ENCODE data around the gene KIFC1. TPM values are rescaled to one million over a fixed set of nuclear protein-coding genes. Genes with fewer than 3 reads are reported as not detected.

Gene KIFC1
- total and polyA plus RNA-seq, 8 donors = 5.8 to 73.6 (median 36.6) TPM

DNA sequence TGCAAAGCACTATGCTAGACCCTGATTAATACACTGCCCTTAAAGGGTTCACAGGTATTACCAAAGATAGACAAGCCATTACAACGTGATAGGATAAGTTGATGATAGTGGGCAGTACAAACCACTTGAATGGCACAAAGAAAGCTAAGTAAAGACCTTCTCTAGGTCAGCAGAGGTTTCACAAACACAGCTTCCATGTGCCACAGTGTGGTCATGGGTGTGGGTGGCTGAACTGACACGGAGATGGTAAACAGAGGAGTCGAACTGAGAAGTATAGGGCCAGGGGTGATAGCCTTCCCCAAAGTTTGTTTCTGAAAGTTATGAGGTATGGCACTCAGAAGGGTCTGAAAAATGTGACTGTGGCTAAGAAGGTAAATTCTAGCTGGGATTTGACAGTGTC lies 67.1 kb downstream of the KIFC1 start:
- Histone ChIP-seq H3K27ac (no peak overlapping the region), H3K9me3 (no peaks in the 10 kb centered on the region), H3K36me3 (peaks cover 0 to 13% of the 10 kb centered on the region in 2 donors), H3K4me1 (peaks cover 6 to 18% of the 10 kb centered on the region in 2 donors), H3K4me3 (no peak overlapping the region), H3K27me3 (no peaks in the 10 kb centered on the region)
- DNase-seq (no peak), ATAC-seq (no peak)
- intact Hi-C loops (cut with DNase I) = no loop called here
- TF ChIP-seq, protein P1, sequence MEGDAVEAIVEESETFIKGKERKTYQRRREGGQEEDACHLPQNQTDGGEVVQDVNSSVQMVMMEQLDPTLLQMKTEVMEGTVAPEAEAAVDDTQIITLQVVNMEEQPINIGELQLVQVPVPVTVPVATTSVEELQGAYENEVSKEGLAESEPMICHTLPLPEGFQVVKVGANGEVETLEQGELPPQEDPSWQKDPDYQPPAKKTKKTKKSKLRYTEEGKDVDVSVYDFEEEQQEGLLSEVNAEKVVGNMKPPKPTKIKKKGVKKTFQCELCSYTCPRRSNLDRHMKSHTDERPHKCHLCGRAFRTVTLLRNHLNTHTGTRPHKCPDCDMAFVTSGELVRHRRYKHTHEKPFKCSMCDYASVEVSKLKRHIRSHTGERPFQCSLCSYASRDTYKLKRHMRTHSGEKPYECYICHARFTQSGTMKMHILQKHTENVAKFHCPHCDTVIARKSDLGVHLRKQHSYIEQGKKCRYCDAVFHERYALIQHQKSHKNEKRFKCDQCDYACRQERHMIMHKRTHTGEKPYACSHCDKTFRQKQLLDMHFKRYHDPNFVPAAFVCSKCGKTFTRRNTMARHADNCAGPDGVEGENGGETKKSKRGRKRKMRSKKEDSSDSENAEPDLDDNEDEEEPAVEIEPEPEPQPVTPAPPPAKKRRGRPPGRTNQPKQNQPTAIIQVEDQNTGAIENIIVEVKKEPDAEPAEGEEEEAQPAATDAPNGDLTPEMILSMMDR (IDR thresholded peaks at IDR 0.05) = no peak

DNA sequence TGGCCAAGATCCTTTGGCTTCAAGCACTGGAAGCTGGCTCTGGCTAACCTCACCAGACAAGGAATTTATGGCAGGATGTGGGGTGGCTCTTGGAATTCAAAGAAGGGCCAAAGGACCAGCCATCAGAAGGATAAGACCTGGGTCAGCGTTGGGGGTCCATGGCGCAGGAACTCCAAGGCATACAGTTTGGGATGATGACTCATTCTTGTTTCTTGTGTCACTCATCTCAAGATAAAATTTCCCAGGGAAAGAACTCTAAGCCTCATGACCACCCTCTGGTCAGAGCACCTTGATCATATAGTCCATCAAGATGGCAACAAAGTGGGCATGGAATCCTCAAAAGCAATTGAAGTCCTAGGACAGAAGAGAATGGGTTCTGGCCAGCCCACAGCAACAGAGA lies 67.6 kb downstream of the KIFC1 start:
- H3K4me1 ChIP-seq = peaks cover 6 to 14% of the 10 kb centered on the region in 2 donors
- TF ChIP-seq, protein P1 (IDR thresholded peaks at IDR 0.05) = no peak
- no peak for ATAC-seq
- H3K4me3 ChIP-seq = no peak overlapping the region
- no peaks in the 10 kb centered on the region for H3K27me3 ChIP-seq
- peaks cover 0 to 13% of the 10 kb centered on the region in 2 donors for H3K36me3 ChIP-seq
- H3K27ac ChIP-seq = no peak overlapping the region
- no peak for DNase-seq
- intact Hi-C loops (cut with DNase I) = no loop called here
- no peaks in the 10 kb centered on the region for H3K9me3 ChIP-seq

Small RNA genes lying within 50 kb of the gene (microRNA-seq; reads per million reads assigned to microRNA genes)
- 0 reads per million in 2 donors for gene MIR5004

Other genes with a start within 250 kb of the KIFC1 start
- under 1 TPM; 0.45 to 0.87 TPM for gene COL11A2, start 199.4 kb upstream of the KIFC1 start, total RNA-seq
- gene COL11A2, start 199.4 kb upstream of the KIFC1 start, polyA plus RNA-seq (ENCODE audit: insufficient read length in 6 of 6) = 1 to 10 TPM; 2.6 to 9.5 (median 4.1) TPM
- gene RXRB, start 191.2 kb upstream of the KIFC1 start, total RNA-seq = 10 to 100 TPM; 35.4 to 37.1 TPM
- 10 to 100 TPM; 55.1 to 76.2 (median 62.9) TPM for gene RXRB, start 191.2 kb upstream of the KIFC1 start, polyA plus RNA-seq (ENCODE audit: insufficient read length in 6 of 6)
- gene SLC39A7, start 191.0 kb upstream of the KIFC1 start, total RNA-seq = 100 to 1,000 TPM; 131 to 149 TPM
- 100 to 1,000 TPM in 2 of 6 donors, 10 to 100 TPM in 4; 71.9 to 103 (median 98.8) TPM for gene SLC39A7, start 191.0 kb upstream of the KIFC1 start, polyA plus RNA-seq (ENCODE audit: insufficient read length in 6 of 6)
- 10 to 100 TPM; 13.5 to 14.0 TPM for gene HSD17B8, start 187.2 kb upstream of the KIFC1 start, total RNA-seq
- 10 to 100 TPM; 15.9 to 27.0 (median 22.4) TPM for gene HSD17B8, start 187.2 kb upstream of the KIFC1 start, polyA plus RNA-seq (ENCODE audit: insufficient read length in 6 of 6)
- gene RING1, start 183.3 kb upstream of the KIFC1 start, total RNA-seq = 10 to 100 TPM; 37.4 to 41.4 TPM
- 10 to 100 TPM; 53.7 to 70.6 (median 59.9) TPM for gene RING1, start 183.3 kb upstream of the KIFC1 start, polyA plus RNA-seq (ENCODE audit: insufficient read length in 6 of 6)
- 10 to 100 TPM; 46.2 to 54.2 TPM for gene VPS52, start 119.9 kb upstream of the KIFC1 start, total RNA-seq
- 10 to 100 TPM; 75.7 to 92.5 (median 86.3) TPM for gene VPS52, start 119.9 kb upstream of the KIFC1 start, polyA plus RNA-seq (ENCODE audit: insufficient read length in 6 of 6)
- gene RPS18, start 119.7 kb upstream of the KIFC1 start, total RNA-seq = 1,000 to 10,000 TPM; 1,881 to 1,887 TPM
- 1,000 to 10,000 TPM; 3,694 to 4,273 (median 4,148) TPM for gene RPS18, start 119.7 kb upstream of the KIFC1 start, polyA plus RNA-seq (ENCODE audit: insufficient read length in 6 of 6)
- 10 to 100 TPM; 12.7 to 12.9 TPM for gene B3GALT4, start 114.7 kb upstream of the KIFC1 start, total RNA-seq
- 1 to 10 TPM; 3.5 to 5.0 (median 4.1) TPM for gene B3GALT4, start 114.7 kb upstream of the KIFC1 start, polyA plus RNA-seq (ENCODE audit: insufficient read length in 6 of 6)
- gene WDR46, start 102.6 kb upstream of the KIFC1 start, total RNA-seq = 10 to 100 TPM; 26.6 to 42.0 TPM
- 10 to 100 TPM; 59.7 to 89.8 (median 65.8) TPM for gene WDR46, start 102.6 kb upstream of the KIFC1 start, polyA plus RNA-seq (ENCODE audit: insufficient read length in 6 of 6)
- 10 to 100 TPM; 37.7 to 43.0 TPM for gene PFDN6, start 102.2 kb upstream of the KIFC1 start, total RNA-seq
- gene PFDN6, start 102.2 kb upstream of the KIFC1 start, polyA plus RNA-seq (ENCODE audit: insufficient read length in 6 of 6) = 10 to 100 TPM; 50.4 to 55.3 (median 51.2) TPM
- 10 to 100 TPM; 83.3 to 94.6 TPM for gene RGL2, start 92.9 kb upstream of the KIFC1 start, total RNA-seq
- 100 to 1,000 TPM; 133 to 157 (median 140) TPM for gene RGL2, start 92.9 kb upstream of the KIFC1 start, polyA plus RNA-seq (ENCODE audit: insufficient read length in 6 of 6)
- 100 to 1,000 TPM; 227 to 243 TPM for gene TAPBP, start 77.7 kb upstream of the KIFC1 start, total RNA-seq
- 10 to 100 TPM; 41.5 to 60.2 (median 45.1) TPM for gene TAPBP, start 77.7 kb upstream of the KIFC1 start, polyA plus RNA-seq (ENCODE audit: insufficient read length in 6 of 6)
- gene ZBTB22, start 74.1 kb upstream of the KIFC1 start, total RNA-seq = 10 to 100 TPM; 17.3 to 22.6 TPM
- 10 to 100 TPM; 21.8 to 29.3 (median 25.5) TPM for gene ZBTB22, start 74.1 kb upstream of the KIFC1 start, polyA plus RNA-seq (ENCODE audit: insufficient read length in 6 of 6)
- 10 to 100 TPM; 33.6 to 42.0 TPM for gene DAXX, start 68.9 kb upstream of the KIFC1 start, total RNA-seq
- 10 to 100 TPM; 44.8 to 62.5 (median 54.2) TPM for gene DAXX, start 68.9 kb upstream of the KIFC1 start, polyA plus RNA-seq (ENCODE audit: insufficient read length in 6 of 6)
- 10 to 100 TPM; 43.4 to 45.6 TPM for gene PHF1, start 19.2 kb downstream of the KIFC1 start, total RNA-seq
- 10 to 100 TPM; 64.6 to 91.9 (median 73.5) TPM for gene PHF1, start 19.2 kb downstream of the KIFC1 start, polyA plus RNA-seq (ENCODE audit: insufficient read length in 6 of 6)
- gene CUTA, start 26.3 kb downstream of the KIFC1 start, total RNA-seq = 100 to 1,000 TPM; 144 to 175 TPM
- 100 to 1,000 TPM; 165 to 189 (median 177) TPM for gene CUTA, start 26.3 kb downstream of the KIFC1 start, polyA plus RNA-seq (ENCODE audit: insufficient read length in 6 of 6)
- gene SYNGAP1, start 28.2 kb downstream of the KIFC1 start, total RNA-seq = 10 to 100 TPM; 18.1 to 18.5 TPM
- gene SYNGAP1, start 28.2 kb downstream of the KIFC1 start, polyA plus RNA-seq (ENCODE audit: insufficient read length in 6 of 6) = 10 to 100 TPM; 42.8 to 51.2 (median 45.8) TPM
- 1 to 10 TPM; 5.8 to 9.8 TPM for gene ZBTB9, start 62.8 kb downstream of the KIFC1 start, total RNA-seq
- 10 to 100 TPM in 4 of 6 donors, 1 to 10 TPM in 2; 9.4 to 13.6 (median 11.2) TPM for gene ZBTB9, start 62.8 kb downstream of the KIFC1 start, polyA plus RNA-seq (ENCODE audit: insufficient read length in 6 of 6)
- gene BAK1, start 188.5 kb downstream of the KIFC1 start, total RNA-seq = 10 to 100 TPM; 26.5 to 27.0 TPM
- 10 to 100 TPM; 13.1 to 19.3 (median 17.9) TPM for gene BAK1, start 188.5 kb downstream of the KIFC1 start, polyA plus RNA-seq (ENCODE audit: insufficient read length in 6 of 6)
- gene ITPR3, start 229.5 kb downstream of the KIFC1 start, total RNA-seq = 100 to 1,000 TPM; 107 to 147 TPM
- 10 to 100 TPM; 70.8 to 99.0 (median 90.0) TPM for gene ITPR3, start 229.5 kb downstream of the KIFC1 start, polyA plus RNA-seq (ENCODE audit: insufficient read length in 6 of 6)